Left lung (tissue), 10 donors: ENCODE measurements around the gene TAS1R2. TPM values are rescaled to one million over a fixed set of nuclear protein-coding genes. Genes with fewer than 3 reads are reported as not detected.
A peak's percentile ranks its signal among the peaks of the same experiment; 100 is the strongest.

Experiments used
- ATAC-seq: fragments of 200-7000 bp; cut with Tn5 transposase; one replicate; pipeline ENCODE4 v1.9.1; 2020; ENCODE audit warnings: moderate library complexity
- DNase-seq, 4 donors: peaks; one replicate each; pipeline ENCODE4 v3.0.0-alpha.2; 2013 to 2020
- H3K27ac ChIP-seq, 2 donors: fragments of 200-600 bp; sonication (generic) in 1 of 2; one replicate each; pipeline versions ENCODE4 v1.5.0 to v1.8.0; 2020 to 2021
- H3K27me3 ChIP-seq, 2 donors: fragments of 200-600 bp; sonication (generic) in 1 of 2; one replicate each; pipeline versions ENCODE4 v1.5.0 to v1.8.0; 2020 to 2021
- H3K36me3 ChIP-seq, 2 donors: fragments of 200-600 bp; sonication (generic) in 1 of 2; one replicate each; pipeline versions ENCODE4 v1.5.0 to v1.8.0; 2020 to 2021
- H3K4me1 ChIP-seq, 2 donors: fragments of 200-600 bp; one replicate each; pipeline ENCODE4 v1.8.0; 2021
- H3K4me3 ChIP-seq, 2 donors: fragments of 200-600 bp; sonication (generic) in 1 of 2; one replicate each; pipeline versions ENCODE4 v1.5.0 to v1.8.0; 2020 to 2021; ENCODE audit warnings: mild to moderate bottlenecking in 1 of 2
- H3K9me3 ChIP-seq, 2 donors: fragments of 200-600 bp; sonication (generic) in 1 of 2; one replicate each; pipeline versions ENCODE4 v1.5.0 to v1.8.0; 2020 to 2021
- intact Hi-C, 2 donors: fragments of 100-400 bp; cut with DNase I; formaldehyde crosslinking; loops; one replicate each; pipeline versions ENCODE4 v1.11.2 to v1.14.2; 2022
- polyA plus RNA-seq, 6 donors: library from polyadenylated mRNA; unstranded; fragments of 120-200 nt; gene quantifications; one replicate each; pipeline ENCODE4 v1.2.1, GENCODE V29; 2013; ENCODE audit not compliant: insufficient read length in 6 of 6
- total RNA-seq, 2 donors: library from RNA; stranded (reverse); fragmentation: NEBNext Ultra II Directional; extraction: Animal tissue kit (Norgen Biotek cat#: 25700); gene quantifications; one replicate each; pipeline ENCODE4 v1.2.1, GENCODE V29; 2021
- TF ChIP-seq, protein P1 (sequence below), 2 donors: fragments of 200-600 bp; sonication (generic) in 1 of 2; IDR thresholded peaks; one replicate each; pipeline versions ENCODE4 v1.5.0 to v1.8.0; 2021; ENCODE audit warnings: antibody characterized with exemption in 2 of 2
- donor health status: DM: no; HTN: yes; CAD: no.
- donor health status: DM: no; HTN: no; CAD: no.

The TAS1R2 gene
- total and polyA plus RNA-seq, 8 donors = not detected

DNA sequence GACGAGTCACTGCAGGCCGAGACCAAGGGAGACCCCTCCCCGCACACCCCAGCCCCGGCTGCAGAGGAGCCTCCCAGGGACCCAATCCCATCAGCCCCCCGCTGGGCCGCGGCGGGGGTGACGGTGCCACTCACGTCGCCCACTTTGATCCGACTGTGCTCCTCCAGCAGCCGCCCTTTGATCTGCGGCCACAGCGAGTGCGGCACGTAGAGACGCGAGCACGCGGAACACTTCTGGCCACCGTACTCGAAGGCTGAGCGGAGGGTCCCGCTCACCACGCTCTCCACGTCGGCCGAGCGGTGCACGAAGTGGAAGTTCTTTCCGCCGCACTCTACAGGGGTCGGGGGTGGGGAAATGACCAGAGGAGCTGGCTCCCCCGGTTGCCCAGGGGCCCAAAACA is 17.8 kb upstream of the TAS1R2 start:
- Histone ChIP-seq H3K36me3 (peaks cover 0 to 40% of the 10 kb centered on the region in 2 donors), H3K27ac (no peak overlapping the region), H3K9me3 (no peaks in the 10 kb centered on the region), H3K4me1 (no peaks in the 10 kb centered on the region), H3K27me3 (no peaks in the 10 kb centered on the region), H3K4me3 (no peak overlapping the region)
- DNase-seq (no peak), ATAC-seq (no peak)
- TF ChIP-seq, protein P1, sequence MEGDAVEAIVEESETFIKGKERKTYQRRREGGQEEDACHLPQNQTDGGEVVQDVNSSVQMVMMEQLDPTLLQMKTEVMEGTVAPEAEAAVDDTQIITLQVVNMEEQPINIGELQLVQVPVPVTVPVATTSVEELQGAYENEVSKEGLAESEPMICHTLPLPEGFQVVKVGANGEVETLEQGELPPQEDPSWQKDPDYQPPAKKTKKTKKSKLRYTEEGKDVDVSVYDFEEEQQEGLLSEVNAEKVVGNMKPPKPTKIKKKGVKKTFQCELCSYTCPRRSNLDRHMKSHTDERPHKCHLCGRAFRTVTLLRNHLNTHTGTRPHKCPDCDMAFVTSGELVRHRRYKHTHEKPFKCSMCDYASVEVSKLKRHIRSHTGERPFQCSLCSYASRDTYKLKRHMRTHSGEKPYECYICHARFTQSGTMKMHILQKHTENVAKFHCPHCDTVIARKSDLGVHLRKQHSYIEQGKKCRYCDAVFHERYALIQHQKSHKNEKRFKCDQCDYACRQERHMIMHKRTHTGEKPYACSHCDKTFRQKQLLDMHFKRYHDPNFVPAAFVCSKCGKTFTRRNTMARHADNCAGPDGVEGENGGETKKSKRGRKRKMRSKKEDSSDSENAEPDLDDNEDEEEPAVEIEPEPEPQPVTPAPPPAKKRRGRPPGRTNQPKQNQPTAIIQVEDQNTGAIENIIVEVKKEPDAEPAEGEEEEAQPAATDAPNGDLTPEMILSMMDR (IDR thresholded peaks at IDR 0.05) = no peak
- intact Hi-C loops = no loop called here

GRCh38 chr1:18876210-18876609 is 16.8 kb upstream of the TAS1R2 start:
- Histone ChIP-seq H3K36me3 (peaks cover 0 to 35% of the 10 kb centered on the region in 2 donors), H3K9me3 (no peaks in the 10 kb centered on the region), H3K4me3 (no peak overlapping the region), H3K27me3 (no peaks in the 10 kb centered on the region), H3K27ac (no peak overlapping the region), H3K4me1 (no peaks in the 10 kb centered on the region)
- no peak for DNase-seq
- TF ChIP-seq, protein P1 (IDR thresholded peaks at IDR 0.05) = no peak
- no peak for ATAC-seq
- intact Hi-C loops = no loop called here

DNA sequence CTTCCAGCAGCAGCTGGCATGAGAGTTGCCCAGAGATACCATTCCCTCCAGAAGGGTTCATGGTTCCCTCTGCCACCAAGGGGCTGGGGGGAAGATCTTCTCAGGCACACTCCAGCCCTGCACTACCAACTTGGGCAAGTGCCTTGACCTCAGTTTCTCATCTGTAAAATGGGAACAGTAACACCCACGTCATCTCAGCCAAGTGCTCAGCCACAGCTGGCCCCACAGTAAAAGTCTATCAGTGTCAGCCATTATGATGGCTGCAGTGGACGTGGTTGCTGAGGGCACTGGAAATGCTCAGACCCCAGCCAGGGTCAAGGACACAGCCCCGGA is 16.3 kb upstream of the TAS1R2 start:
- ATAC-seq (no peak), DNase-seq (no peak)
- TF ChIP-seq, protein P1 (IDR thresholded peaks at IDR 0.05) = no peak
- Histone ChIP-seq H3K9me3 (no peaks in the 10 kb centered on the region), H3K36me3 (peaks cover 0 to 33% of the 10 kb centered on the region in 2 donors), H3K27me3 (no peaks in the 10 kb centered on the region), H3K4me3 (no peak overlapping the region), H3K27ac (no peak overlapping the region), H3K4me1 (no peaks in the 10 kb centered on the region)
- intact Hi-C loops = no loop called here

GRCh38 chr1:18875107-18875795 is 15.8 kb upstream of the TAS1R2 start:
- peak; percentile 92 for ATAC-seq
- TF ChIP-seq, protein P1 (IDR thresholded peaks at IDR 0.05) = peak; percentile 64 to 85
- intact Hi-C loops = no loop called here

DNA sequence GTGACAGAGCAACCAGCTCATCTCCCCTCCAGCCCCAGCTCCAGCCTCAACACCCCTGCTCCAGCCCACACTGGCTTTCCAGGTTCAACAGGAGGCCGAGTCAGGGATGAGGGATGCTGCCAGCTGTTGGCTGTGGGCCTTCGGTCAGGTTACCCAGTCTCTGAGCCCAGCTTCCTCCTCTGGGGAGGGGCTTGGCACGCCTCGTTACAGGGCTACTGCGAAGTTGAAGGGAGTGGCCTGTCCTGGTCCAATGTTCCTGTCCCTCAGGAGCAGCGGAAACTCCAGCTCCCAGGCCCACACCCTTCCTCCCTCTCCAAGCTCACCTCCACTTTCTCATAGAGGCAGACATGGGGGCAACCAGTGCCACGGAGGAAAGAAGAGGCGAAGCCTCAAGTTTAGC is 15.1 kb upstream of the TAS1R2 start:
- H3K4me1 ChIP-seq = peaks cover 0 to 2% of the 10 kb centered on the region in 2 donors
- peaks cover 0 to 33% of the 10 kb centered on the region in 2 donors for H3K36me3 ChIP-seq
- no peaks in the 10 kb centered on the region for H3K9me3 ChIP-seq
- no peak overlapping the region for H3K27ac ChIP-seq
- no peak overlapping the region for H3K4me3 ChIP-seq
- DNase-seq = no peak
- intact Hi-C loops = no loop called here
- H3K27me3 ChIP-seq = no peaks in the 10 kb centered on the region
- ATAC-seq = no peak
- TF ChIP-seq, protein P1 (IDR thresholded peaks at IDR 0.05) = no peak

More at GRCh38 chr1:18875107-18875795, 15.8 kb upstream of the TAS1R2 start:
- no peaks in the 10 kb centered on the region for H3K9me3 ChIP-seq
- peaks cover 0 to 33% of the 10 kb centered on the region in 2 donors for H3K36me3 ChIP-seq
- H3K4me3 ChIP-seq = no peak overlapping the region
- H3K4me1 ChIP-seq = no peaks in the 10 kb centered on the region
- no peak overlapping the region for H3K27ac ChIP-seq
- peak; percentile 67 to 88 (median 80) for DNase-seq
- H3K27me3 ChIP-seq = no peaks in the 10 kb centered on the region
